ENCODE results near the gene FAM20A. TPM values are rescaled to one million over a fixed set of nuclear protein-coding genes. Genes with fewer than 3 reads are reported as not detected.
A peak's percentile ranks its signal among the peaks of the same experiment; 100 is the strongest.

The FAM20A gene
- total and polyA plus RNA-seq, 4 donors, result 14.9 to 72.0 (median 58.6) TPM

DNA sequence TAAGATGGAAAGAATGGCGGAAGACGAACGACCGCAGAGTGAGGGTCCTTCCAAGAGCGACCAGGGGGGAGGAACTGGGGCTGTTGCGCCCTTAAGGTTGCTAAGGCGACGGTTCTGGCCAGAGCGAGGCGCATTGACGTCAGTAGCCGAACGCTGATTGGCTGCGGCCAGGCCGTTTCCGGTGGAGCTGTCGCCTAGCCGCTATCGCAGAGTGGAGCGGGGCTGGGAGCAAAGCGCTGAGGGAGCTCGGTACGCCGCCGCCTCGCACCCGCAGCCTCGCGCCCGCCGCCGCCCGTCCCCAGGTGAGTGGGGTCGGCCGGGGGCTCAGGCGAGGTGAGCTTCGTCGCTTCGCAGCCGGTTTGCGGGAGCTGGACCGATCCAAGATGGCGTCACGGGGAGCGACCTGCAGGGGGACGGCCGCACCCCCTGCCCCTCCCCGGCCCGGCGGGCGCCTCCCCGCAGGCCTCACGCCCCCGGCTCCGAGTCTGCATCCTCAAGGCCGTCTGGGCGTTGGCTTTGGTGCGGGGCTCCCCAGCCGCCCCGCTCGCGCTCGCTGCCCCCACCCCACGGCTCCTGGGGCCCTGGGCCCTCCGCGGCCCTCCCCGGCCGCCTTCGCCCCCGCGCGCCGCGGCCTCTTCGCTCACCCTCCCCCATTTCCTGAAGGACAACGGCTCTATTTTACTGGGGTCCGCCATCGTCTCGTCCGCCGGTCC lies 88.8 kb downstream of the FAM20A start, which contains the start of gene PRKAR1A:
Gene PRKAR1A, plus strand, starts transcription at position 184 of the 713 bp plus-strand sequence. CDS start 2,970 bp downstream, outside the sequence.
- Histone ChIP-seq H3K4me3 (ENCODE audit: low read depth in 1 of 3, low read length in 3 of 3) (peak within 1 kb of the TSS; percentile 61 to 95 (median 92)), H3K9ac (ENCODE audit: low read depth in 1 of 2, low read length in 2 of 2) (peak within 1 kb of the TSS; percentile 95 to 99), H3K27me3 (ENCODE audit: control insufficient read depth in 4 of 4, insufficient read depth in 4 of 4, low read length in 3 of 4) (no peaks in the 10 kb centered on the region), H3K27ac (ENCODE audit: low read depth in 1 of 2, low read length in 2 of 2) (peak within 1 kb of the TSS; percentile 85 to 100), H3K4me1 (ENCODE audit: control insufficient read depth in 4 of 4, insufficient read depth in 4 of 4, low read length in 3 of 4) (peaks cover 1 to 32% (median 16%) of the 10 kb centered on the region in 4 donors), H3K9me3 (ENCODE audit: control insufficient read depth in 4 of 4, low read length in 3 of 4) (no peaks in the 10 kb centered on the region), H3K36me3 (ENCODE audit: control insufficient read depth in 4 of 4, insufficient read depth in 3 of 4, low read depth in 1 of 4, low read length in 3 of 4) (peaks cover 0 to 21% (median 1%) of the 10 kb centered on the region in 4 donors)
- WGBS, result under 1% methylated on average over 81 of the region's 81 CpGs
- TF ChIP-seq JUND (IDR thresholded peaks at IDR 0.05), result no peak
- TF ChIP-seq GABPA (IDR thresholded peaks at IDR 0.05 in 1 of 2, conservative IDR thresholded peaks at IDR 0.05 in 1 of 2), result peak in 1 of 2 donors; percentile 67
- TF ChIP-seq, protein P1, sequence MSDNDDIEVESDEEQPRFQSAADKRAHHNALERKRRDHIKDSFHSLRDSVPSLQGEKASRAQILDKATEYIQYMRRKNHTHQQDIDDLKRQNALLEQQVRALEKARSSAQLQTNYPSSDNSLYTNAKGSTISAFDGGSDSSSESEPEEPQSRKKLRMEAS (IDR thresholded peaks at IDR 0.05), result peak; percentile 64
- peak; percentile 74 for TF ChIP-seq YY1 (IDR thresholded peaks at IDR 0.05)
- TF ChIP-seq, protein P2, sequence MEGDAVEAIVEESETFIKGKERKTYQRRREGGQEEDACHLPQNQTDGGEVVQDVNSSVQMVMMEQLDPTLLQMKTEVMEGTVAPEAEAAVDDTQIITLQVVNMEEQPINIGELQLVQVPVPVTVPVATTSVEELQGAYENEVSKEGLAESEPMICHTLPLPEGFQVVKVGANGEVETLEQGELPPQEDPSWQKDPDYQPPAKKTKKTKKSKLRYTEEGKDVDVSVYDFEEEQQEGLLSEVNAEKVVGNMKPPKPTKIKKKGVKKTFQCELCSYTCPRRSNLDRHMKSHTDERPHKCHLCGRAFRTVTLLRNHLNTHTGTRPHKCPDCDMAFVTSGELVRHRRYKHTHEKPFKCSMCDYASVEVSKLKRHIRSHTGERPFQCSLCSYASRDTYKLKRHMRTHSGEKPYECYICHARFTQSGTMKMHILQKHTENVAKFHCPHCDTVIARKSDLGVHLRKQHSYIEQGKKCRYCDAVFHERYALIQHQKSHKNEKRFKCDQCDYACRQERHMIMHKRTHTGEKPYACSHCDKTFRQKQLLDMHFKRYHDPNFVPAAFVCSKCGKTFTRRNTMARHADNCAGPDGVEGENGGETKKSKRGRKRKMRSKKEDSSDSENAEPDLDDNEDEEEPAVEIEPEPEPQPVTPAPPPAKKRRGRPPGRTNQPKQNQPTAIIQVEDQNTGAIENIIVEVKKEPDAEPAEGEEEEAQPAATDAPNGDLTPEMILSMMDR (IDR thresholded peaks at IDR 0.05; ENCODE audit: low read depth, low read length, missing input control), result no peak
- TF ChIP-seq, protein P3, sequence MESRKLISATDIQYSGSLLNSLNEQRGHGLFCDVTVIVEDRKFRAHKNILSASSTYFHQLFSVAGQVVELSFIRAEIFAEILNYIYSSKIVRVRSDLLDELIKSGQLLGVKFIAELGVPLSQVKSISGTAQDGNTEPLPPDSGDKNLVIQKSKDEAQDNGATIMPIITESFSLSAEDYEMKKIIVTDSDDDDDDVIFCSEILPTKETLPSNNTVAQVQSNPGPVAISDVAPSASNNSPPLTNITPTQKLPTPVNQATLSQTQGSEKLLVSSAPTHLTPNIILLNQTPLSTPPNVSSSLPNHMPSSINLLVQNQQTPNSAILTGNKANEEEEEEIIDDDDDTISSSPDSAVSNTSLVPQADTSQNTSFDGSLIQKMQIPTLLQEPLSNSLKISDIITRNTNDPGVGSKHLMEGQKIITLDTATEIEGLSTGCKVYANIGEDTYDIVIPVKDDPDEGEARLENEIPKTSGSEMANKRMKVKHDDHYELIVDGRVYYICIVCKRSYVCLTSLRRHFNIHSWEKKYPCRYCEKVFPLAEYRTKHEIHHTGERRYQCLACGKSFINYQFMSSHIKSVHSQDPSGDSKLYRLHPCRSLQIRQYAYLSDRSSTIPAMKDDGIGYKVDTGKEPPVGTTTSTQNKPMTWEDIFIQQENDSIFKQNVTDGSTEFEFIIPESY (IDR thresholded peaks at IDR 0.05), result no peak
- TF ChIP-seq, protein P4, sequence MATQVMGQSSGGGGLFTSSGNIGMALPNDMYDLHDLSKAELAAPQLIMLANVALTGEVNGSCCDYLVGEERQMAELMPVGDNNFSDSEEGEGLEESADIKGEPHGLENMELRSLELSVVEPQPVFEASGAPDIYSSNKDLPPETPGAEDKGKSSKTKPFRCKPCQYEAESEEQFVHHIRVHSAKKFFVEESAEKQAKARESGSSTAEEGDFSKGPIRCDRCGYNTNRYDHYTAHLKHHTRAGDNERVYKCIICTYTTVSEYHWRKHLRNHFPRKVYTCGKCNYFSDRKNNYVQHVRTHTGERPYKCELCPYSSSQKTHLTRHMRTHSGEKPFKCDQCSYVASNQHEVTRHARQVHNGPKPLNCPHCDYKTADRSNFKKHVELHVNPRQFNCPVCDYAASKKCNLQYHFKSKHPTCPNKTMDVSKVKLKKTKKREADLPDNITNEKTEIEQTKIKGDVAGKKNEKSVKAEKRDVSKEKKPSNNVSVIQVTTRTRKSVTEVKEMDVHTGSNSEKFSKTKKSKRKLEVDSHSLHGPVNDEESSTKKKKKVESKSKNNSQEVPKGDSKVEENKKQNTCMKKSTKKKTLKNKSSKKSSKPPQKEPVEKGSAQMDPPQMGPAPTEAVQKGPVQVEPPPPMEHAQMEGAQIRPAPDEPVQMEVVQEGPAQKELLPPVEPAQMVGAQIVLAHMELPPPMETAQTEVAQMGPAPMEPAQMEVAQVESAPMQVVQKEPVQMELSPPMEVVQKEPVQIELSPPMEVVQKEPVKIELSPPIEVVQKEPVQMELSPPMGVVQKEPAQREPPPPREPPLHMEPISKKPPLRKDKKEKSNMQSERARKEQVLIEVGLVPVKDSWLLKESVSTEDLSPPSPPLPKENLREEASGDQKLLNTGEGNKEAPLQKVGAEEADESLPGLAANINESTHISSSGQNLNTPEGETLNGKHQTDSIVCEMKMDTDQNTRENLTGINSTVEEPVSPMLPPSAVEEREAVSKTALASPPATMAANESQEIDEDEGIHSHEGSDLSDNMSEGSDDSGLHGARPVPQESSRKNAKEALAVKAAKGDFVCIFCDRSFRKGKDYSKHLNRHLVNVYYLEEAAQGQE (IDR thresholded peaks at IDR 0.05), result peak; percentile 34
- DNase-seq (ENCODE audit: low spot score), result peak; percentile 93

DNA sequence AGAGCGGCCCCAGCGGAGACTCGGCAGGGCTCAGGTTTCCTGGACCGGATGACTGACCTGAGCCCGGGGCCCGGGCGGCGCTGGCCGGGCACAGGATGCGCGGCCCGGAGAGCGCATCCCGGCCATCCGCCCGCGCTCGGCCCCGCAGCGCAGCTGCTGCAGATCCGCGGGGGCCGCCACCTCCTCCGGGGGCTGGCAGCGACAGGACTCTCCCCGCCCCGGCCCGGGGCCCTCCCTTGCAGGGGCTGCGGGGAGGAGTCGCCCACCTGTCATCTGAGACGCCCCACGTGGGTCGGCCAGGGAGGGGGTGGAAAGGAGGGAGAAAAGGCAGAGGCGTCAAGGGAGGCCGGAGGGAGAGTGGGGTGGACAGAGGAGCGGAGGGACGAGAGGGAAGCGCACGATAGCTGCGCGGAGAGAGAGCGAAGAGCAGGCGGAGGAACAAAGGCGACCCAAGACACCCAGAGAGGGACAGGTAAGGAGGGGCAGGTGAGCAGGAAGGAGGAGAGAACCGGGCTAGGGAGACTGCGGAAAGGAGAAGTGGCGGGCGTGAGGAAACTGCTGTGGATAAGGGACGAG lies 89.4 kb downstream of the FAM20A start:
- TF ChIP-seq, protein P2 (IDR thresholded peaks at IDR 0.05; ENCODE audit: low read depth, low read length, missing input control), result peak; percentile 12
- TF ChIP-seq FOXA2 (IDR thresholded peaks at IDR 0.05), result no peak
- TF ChIP-seq JUND (IDR thresholded peaks at IDR 0.05), result no peak
- H3K27me3 ChIP-seq (ENCODE audit: control insufficient read depth in 4 of 4, insufficient read depth in 4 of 4, low read length in 3 of 4), result no peaks in the 10 kb centered on the region
- DNase-seq (ENCODE audit: low spot score), result peak; percentile 78
- no peaks in the 10 kb centered on the region for H3K9me3 ChIP-seq (ENCODE audit: control insufficient read depth in 4 of 4, low read length in 3 of 4)
- peak overlapping the region; percentile 85 to 100 for H3K27ac ChIP-seq (ENCODE audit: low read depth in 1 of 2, low read length in 2 of 2)
- H3K36me3 ChIP-seq (ENCODE audit: control insufficient read depth in 4 of 4, insufficient read depth in 3 of 4, low read depth in 1 of 4, low read length in 3 of 4), result peaks cover 0 to 14% (median 1%) of the 10 kb centered on the region in 4 donors
- under 1% methylated on average over 49 of the region's 49 CpGs for WGBS
- H3K9ac ChIP-seq (ENCODE audit: low read depth in 1 of 2, low read length in 2 of 2), result peak overlapping the region; percentile 80 to 95
- peaks cover 1 to 32% (median 15%) of the 10 kb centered on the region in 4 donors for H3K4me1 ChIP-seq (ENCODE audit: control insufficient read depth in 4 of 4, insufficient read depth in 4 of 4, low read length in 3 of 4)
- peak overlapping the region; percentile 61 to 95 (median 92) for H3K4me3 ChIP-seq (ENCODE audit: low read depth in 1 of 3, low read length in 3 of 3)
